Smooth muscle cell (in vitro differentiated cells): ENCODE data around the gene CPE. TPM values are rescaled to one million over a fixed set of nuclear protein-coding genes. Genes with fewer than 3 reads are reported as not detected.
A peak's percentile ranks its signal among the peaks of the same experiment; 100 is the strongest.

Experiments used
- DNase-seq: peaks from one replicate; lab custom pipeline; 2025; ENCODE audit not compliant: unreplicated experiment; lab: John Stamatoyannopoulos, UW
- H2AFZ ChIP-seq: fragments of 200-600 bp; sonication (generic); 2 replicates; pipeline ENCODE4 v1.6.0; 2016; ENCODE audit warnings: antibody characterized with exemption, low read depth, mild to moderate bottlenecking
- H3F3A ChIP-seq: fragments of 200-600 bp; sonication (generic); 2 replicates; pipeline ENCODE4 v1.6.0; 2017; ENCODE audit warnings: antibody characterized with exemption, low read depth
- H3K27ac ChIP-seq: fragments of 200-600 bp; sonication (generic); 2 replicates; pipeline ENCODE4 v1.5.1; 2016; ENCODE audit warnings: low read depth, mild to moderate bottlenecking
- H3K27me3 ChIP-seq: fragments of 200-600 bp; sonication (generic); 2 replicates; pipeline ENCODE4 v1.6.1; 2016; ENCODE audit warnings: low read depth, mild to moderate bottlenecking
- H3K36me3 ChIP-seq: fragments of 200-600 bp; sonication (generic); 2 replicates; pipeline ENCODE4 v1.5.1; 2016; ENCODE audit warnings: low read depth
- H3K4me1 ChIP-seq: fragments of 200-600 bp; sonication (generic); 2 replicates; pipeline ENCODE4 v1.5.1; 2016; ENCODE audit warnings: low read depth
- H3K4me2 ChIP-seq: fragments of 200-600 bp; sonication (generic); 2 replicates; pipeline ENCODE4 v1.6.0; 2016; ENCODE audit warnings: mild to moderate bottlenecking
- H3K4me3 ChIP-seq: fragments of 200-600 bp; sonication (generic); 2 replicates; pipeline ENCODE4 v1.5.1; 2016; ENCODE audit warnings: mild to moderate bottlenecking
- H3K79me2 ChIP-seq: fragments of 200-600 bp; sonication (generic); 2 replicates; pipeline ENCODE4 v1.6.0; 2016; ENCODE audit warnings: low read depth, mild to moderate bottlenecking
- H3K9ac ChIP-seq: fragments of 200-600 bp; sonication (generic); 2 replicates; pipeline ENCODE4 v1.6.0; 2016; ENCODE audit warnings: low read depth
- H3K9me3 ChIP-seq: fragments of 200-600 bp; sonication (generic); replicated peaks from 2 replicates; pipeline ENCODE4 v1.5.1; 2016; ENCODE audit warnings: low read depth
- H4K20me1 ChIP-seq: fragments of 200-600 bp; sonication (generic); 2 replicates; pipeline ENCODE4 v1.6.0; 2016; ENCODE audit warnings: low read depth
- WGBS: methylation state at CpG from one replicate; pipeline ENCODE4 v1.1.7; 2016; ENCODE audit warnings: low lambda C conversion rate; 5-methylcytosine and 5-hydroxymethylcytosine counted together
- polyA plus RNA-seq: library from polyadenylated mRNA; unstranded; fragments of >200 nt; fragmentation: Nextera tagmentation; extraction: Ambion mirVana; gene quantifications from 2 replicates; pipeline ENCODE4 v1.2.1, GENCODE V29; 2016
- total RNA-seq: library from RNA; depleted of rRNA; stranded (reverse); fragments of >200 nt; gene quantifications from 2 replicates; pipeline ENCODE4 v1.2.3, GENCODE V29; 2014
- TF ChIP-seq, protein P1 (sequence below): fragments of 200-600 bp; sonication (generic); IDR thresholded peaks from 2 replicates; pipeline ENCODE4 v1.5.1; 2017; ENCODE audit warnings: borderline replicate concordance, mild to moderate bottlenecking, antibody characterized with exemption; ENCODE audit not compliant: insufficient read depth, poor library complexity, severe bottlenecking

The CPE gene
- total and polyA plus RNA-seq, 2 experiments from 2014 or later = 45.9 to 47.6 TPM

DNA sequence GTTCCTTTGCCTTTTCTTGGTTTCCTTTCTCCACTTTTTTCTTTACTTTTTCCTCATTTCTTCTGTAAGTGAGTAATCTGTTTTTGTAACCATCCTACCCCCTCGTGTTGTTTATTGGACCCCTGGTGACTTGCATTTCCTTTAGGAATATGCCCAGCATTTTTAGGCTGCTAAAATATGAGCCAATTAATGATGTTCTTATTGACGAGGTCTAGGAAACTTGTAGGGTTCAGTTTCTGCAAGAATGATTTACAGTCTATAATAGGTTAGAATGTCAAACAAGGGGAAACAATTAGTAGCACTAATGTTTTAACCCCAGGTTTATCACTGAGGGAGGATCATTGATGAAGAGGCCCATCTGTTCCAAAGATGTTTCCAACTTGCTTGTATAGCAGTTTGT, 79.0 kb downstream of the CPE start:
- H3K36me3 ChIP-seq = no peaks in the 10 kb centered on the region
- H3K4me2 ChIP-seq = no peak overlapping the region
- H3K9ac ChIP-seq = no peak overlapping the region
- no peak overlapping the region for H3K27ac ChIP-seq
- H3K27me3 ChIP-seq = no peaks in the 10 kb centered on the region
- H3F3A ChIP-seq = no peaks in the 10 kb centered on the region
- H3K4me1 ChIP-seq = no peaks in the 10 kb centered on the region
- H3K79me2 ChIP-seq = no peaks in the 10 kb centered on the region
- 64% methylated on average over 2 of the region's 2 CpGs for WGBS
- TF ChIP-seq, protein P1, sequence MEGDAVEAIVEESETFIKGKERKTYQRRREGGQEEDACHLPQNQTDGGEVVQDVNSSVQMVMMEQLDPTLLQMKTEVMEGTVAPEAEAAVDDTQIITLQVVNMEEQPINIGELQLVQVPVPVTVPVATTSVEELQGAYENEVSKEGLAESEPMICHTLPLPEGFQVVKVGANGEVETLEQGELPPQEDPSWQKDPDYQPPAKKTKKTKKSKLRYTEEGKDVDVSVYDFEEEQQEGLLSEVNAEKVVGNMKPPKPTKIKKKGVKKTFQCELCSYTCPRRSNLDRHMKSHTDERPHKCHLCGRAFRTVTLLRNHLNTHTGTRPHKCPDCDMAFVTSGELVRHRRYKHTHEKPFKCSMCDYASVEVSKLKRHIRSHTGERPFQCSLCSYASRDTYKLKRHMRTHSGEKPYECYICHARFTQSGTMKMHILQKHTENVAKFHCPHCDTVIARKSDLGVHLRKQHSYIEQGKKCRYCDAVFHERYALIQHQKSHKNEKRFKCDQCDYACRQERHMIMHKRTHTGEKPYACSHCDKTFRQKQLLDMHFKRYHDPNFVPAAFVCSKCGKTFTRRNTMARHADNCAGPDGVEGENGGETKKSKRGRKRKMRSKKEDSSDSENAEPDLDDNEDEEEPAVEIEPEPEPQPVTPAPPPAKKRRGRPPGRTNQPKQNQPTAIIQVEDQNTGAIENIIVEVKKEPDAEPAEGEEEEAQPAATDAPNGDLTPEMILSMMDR = no peak
- H3K9me3 ChIP-seq = no peaks in the 10 kb centered on the region
- H4K20me1 ChIP-seq = no peaks in the 10 kb centered on the region
- no peak overlapping the region for H3K4me3 ChIP-seq
- DNase-seq = no peak
- no peak overlapping the region for H2AFZ ChIP-seq

DNA sequence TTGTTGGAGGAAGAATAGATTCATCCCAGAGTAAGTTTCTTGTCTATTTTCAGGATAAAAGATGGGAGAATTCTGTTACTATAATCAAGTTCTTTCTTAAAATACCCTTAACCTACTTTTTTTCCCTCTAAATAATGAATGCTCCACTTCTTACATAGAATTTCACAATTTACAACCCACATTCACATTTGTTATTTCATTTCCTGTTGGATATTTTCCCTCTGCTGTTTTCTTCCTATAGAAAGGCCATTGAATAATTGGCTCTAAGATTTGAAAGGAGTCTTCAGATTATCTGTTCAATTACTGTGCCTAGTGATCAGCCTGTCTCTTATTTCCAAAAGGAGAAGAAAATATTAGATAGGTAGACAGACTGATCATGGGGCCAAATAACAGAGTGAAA, 79.7 kb downstream of the CPE start:
- TF ChIP-seq, protein P1 = no peak

DNA sequence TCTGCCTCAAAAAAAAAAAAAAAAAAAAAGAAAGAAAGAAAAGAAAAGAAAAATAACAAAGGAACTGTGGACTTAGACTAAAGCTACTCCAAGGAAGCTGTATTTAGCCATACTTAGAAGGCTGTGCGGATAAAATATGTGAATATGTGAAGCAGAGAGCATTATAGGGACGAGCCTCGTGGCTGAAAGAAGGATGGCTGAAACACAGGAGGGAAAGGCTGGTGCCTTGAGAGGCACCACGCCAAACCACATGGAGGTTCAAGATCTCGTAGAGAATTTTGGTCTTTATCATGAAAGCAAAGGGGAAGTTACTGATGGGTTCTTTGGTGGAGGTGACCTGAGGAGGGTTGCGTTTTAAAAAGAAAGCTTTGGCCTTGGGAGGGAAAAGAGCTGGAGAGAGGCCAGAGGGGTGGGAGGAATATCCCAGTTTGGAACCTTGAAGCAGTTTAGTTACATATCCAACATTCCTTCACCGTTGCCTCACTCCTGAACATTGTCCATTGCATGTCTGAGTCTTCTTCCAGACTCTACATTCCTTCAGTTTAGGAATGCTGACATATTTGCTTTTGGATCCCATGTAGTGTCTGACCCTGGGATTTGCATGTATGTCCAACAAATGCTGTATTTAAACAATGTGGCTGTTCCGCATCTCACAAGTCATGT, 82.5 kb downstream of the CPE start:
- Histone ChIP-seq H4K20me1 (no peaks in the 10 kb centered on the region), H3K4me2 (peak overlapping the region; percentile 28), H3K9ac (no peak overlapping the region), H2AFZ (no peak overlapping the region), H3K4me1 (no peaks in the 10 kb centered on the region), H3F3A (no peaks in the 10 kb centered on the region), H3K27me3 (no peaks in the 10 kb centered on the region), H3K36me3 (no peaks in the 10 kb centered on the region), H3K4me3 (no peak overlapping the region), H3K9me3 (no peaks in the 10 kb centered on the region), H3K27ac (peak overlapping the region; percentile 51), H3K79me2 (no peaks in the 10 kb centered on the region)
- TF ChIP-seq, protein P1 = no peak
- DNase-seq = no peak
- WGBS = 73% methylated on average over 8 of the region's 8 CpGs

More for the DNA sequence above, 79.7 kb downstream of the CPE start:
- H3K27me3 ChIP-seq = no peaks in the 10 kb centered on the region
- no peaks in the 10 kb centered on the region for H3K36me3 ChIP-seq
- no peaks in the 10 kb centered on the region for H3K4me1 ChIP-seq
- no peak overlapping the region for H3K4me3 ChIP-seq
- H3K9me3 ChIP-seq = no peaks in the 10 kb centered on the region
- no peak overlapping the region for H3K27ac ChIP-seq
- no peaks in the 10 kb centered on the region for H3F3A ChIP-seq
- no peak for DNase-seq
- H2AFZ ChIP-seq = no peak overlapping the region
- no peak overlapping the region for H3K9ac ChIP-seq
- no peaks in the 10 kb centered on the region for H4K20me1 ChIP-seq
- H3K79me2 ChIP-seq = no peaks in the 10 kb centered on the region
- H3K4me2 ChIP-seq = no peak overlapping the region

DNA sequence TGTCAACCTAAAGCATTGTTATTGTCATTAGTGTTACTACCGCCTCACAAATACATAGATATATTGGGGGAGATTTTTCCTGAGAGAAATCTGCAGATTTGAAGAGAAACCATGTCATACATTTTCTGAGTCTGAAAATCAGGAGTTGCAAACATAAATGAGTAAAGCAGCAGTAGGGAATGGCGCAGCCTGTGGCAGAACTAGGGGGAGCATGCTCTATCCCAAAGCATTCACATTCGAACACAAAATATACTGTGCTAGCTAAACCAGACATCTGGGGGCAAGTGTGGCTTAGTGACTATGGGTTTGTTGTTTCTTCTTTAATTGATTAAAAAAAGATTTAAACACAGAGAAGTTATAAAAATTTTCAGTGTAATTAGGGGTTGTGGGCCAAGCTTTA, 83.2 kb downstream of the CPE start:
- H4K20me1 ChIP-seq = no peaks in the 10 kb centered on the region
- DNase-seq = no peak
- no peak overlapping the region for H3K27ac ChIP-seq
- H3K4me2 ChIP-seq = peak overlapping the region; percentile 28
- no peaks in the 10 kb centered on the region for H3K36me3 ChIP-seq
- H3F3A ChIP-seq = no peaks in the 10 kb centered on the region
- no peak overlapping the region for H3K9ac ChIP-seq
- no peak overlapping the region for H2AFZ ChIP-seq
- no peaks in the 10 kb centered on the region for H3K4me1 ChIP-seq
- WGBS = 96% methylated on average over 3 of the region's 3 CpGs
- H3K79me2 ChIP-seq = no peaks in the 10 kb centered on the region
- H3K4me3 ChIP-seq = no peak overlapping the region
- no peaks in the 10 kb centered on the region for H3K9me3 ChIP-seq
- TF ChIP-seq, protein P1 = no peak
- H3K27me3 ChIP-seq = no peaks in the 10 kb centered on the region
